HL-60/S4 treated with phorbol 12-myristate 13-acetate at 8.2 ng/mL for 4 days and 3 days (cell line): ENCODE data around the gene SNX33.
"Not testable (repeated sequence)": the region's sequence is repeated elsewhere in the genome, so short reads cannot be mapped to it uniquely, and the experiment has no call there.

Experiments used
- in situ Hi-C: fragments of 300-500 bp; cut with MboI; formaldehyde crosslinking; loops from 2 replicates; pipeline ENCODE4 v1.15.0; 2022; ENCODE audit warnings: low sequenced_read_pairs

The SNX33 gene

GRCh38 chr15:75661100-75661755, 13.5 kb downstream of the SNX33 start:
- in situ Hi-C loops = no loop called here

- in situ Hi-C loops = no loop called here
Observed at GRCh38 chr15:75661756-75662140, 14.0 kb downstream of the SNX33 start.

- in situ Hi-C loops = no loop called here
Observed at GRCh38 chr15:75662823-75663519, 15.3 kb downstream of the SNX33 start.

GRCh38 chr15:75663931-75664421, 16.3 kb downstream of the SNX33 start:
- in situ Hi-C loops = no loop called here

GRCh38 chr15:75666823-75667501, 19.2 kb downstream of the SNX33 start:
- in situ Hi-C loops = no loop called here

- in situ Hi-C loops = no loop called here
Observed at GRCh38 chr15:75669191-75669878, 21.6 kb downstream of the SNX33 start.

GRCh38 chr15:75669879-75670212, 22.1 kb downstream of the SNX33 start:
- in situ Hi-C loops = no loop called here

- in situ Hi-C loops = no loop called here
Observed at GRCh38 chr15:75671730-75672602, 24.3 kb downstream of the SNX33 start.

GRCh38 chr15:75672646-75673425, 25.1 kb downstream of the SNX33 start:
- in situ Hi-C loops = no loop called here

- in situ Hi-C loops = no loop called here
Observed at GRCh38 chr15:75673426-75674235, 25.9 kb downstream of the SNX33 start.

GRCh38 chr15:75674366-75674765, 26.7 kb downstream of the SNX33 start:
- in situ Hi-C loops = no loop called here

GRCh38 chr15:75675579-75676404, 28.1 kb downstream of the SNX33 start:
- in situ Hi-C loops = no loop called here

- in situ Hi-C loops = no loop called here
Observed at GRCh38 chr15:75676688-75677464, 29.2 kb downstream of the SNX33 start.

GRCh38 chr15:75677465-75678323, 30.0 kb downstream of the SNX33 start:
- in situ Hi-C loops = no loop called here

- in situ Hi-C loops = not testable (repeated sequence)
Observed at GRCh38 chr15:75678324-75678690, 30.6 kb downstream of the SNX33 start.

GRCh38 chr15:75680007-75680789, 32.5 kb downstream of the SNX33 start:
- in situ Hi-C loops = no loop called here
